AG10803 (cell line): ENCODE results near the gene ZNF14.

Experiments used
- DNase-seq: peaks from one replicate; pipeline ENCODE4 v3.0.0; 2010; ENCODE audit warnings: low read depth
- H3K4me3 ChIP-seq: 2 replicates; pipeline ENCODE4 v1.5.1; 2011; ENCODE audit warnings: mild to moderate bottlenecking, low read length, control low read depth
- CTCF ChIP-seq: conservative IDR thresholded peaks from 2 replicates; pipeline ENCODE4 v1.5.1; 2011; ENCODE audit warnings: mild to moderate bottlenecking, low read length, control low read depth, inconsistent platforms

Gene ZNF14

DNA sequence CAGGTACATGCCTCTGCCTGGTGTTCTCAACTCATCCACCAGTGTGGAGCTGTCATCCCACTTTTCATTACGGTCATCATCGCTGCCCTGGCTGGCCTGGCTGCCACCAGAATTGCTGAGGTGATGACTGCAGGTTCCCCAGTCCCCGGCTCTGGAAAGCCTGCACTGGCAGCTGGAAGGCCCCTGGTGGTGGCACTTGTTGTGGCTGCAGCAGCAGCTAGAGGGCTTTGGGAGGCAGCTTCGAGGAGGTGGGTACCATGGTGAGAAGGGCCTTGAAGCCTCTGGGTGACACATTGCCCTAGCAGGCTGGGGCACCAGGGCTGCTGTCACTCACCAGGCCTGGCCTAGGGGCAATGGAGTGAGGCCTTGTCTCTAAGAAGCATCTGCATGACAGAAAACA, 25.3 kb upstream of the ZNF14 start:
- no peak for TF ChIP-seq CTCF
- no peak for DNase-seq
- no peak overlapping the region for H3K4me3 ChIP-seq

DNA sequence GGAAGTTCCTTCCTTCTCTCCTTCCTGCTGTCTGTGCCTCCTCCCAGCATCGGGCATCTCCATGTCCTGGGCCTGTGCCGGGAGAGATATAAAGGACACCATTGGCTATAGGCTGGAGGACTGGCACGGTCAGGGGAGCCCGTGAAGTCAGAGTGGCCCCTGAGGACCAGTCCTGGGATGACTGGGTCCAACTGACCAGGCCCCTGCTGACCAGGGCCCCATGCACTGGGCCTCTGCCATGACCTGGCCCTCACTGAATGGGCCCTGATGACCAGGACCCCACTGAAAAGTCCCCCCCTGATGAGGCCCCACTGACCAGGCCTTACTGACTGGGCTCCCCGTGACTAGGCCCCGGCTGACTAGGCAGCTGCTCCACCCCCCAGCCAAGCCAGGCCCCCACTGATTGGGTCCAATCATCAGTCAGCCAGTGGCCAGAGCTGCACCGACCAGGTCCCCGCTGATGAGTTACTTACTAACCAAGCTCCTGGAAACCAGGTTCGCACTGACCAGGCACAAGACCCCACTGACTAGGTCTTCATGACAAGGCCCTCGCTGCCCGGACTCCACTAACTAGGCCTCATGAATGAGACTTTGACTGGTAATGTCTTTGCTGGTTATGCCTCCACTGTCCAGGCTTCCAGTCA, 20.0 kb upstream of the ZNF14 start:
- no peak for DNase-seq
- no peak overlapping the region for H3K4me3 ChIP-seq
- no peak for TF ChIP-seq CTCF

- H3K4me3 ChIP-seq: no peak overlapping the region
- DNase-seq: no peak
- TF ChIP-seq CTCF: no peak
These were observed 18.9 kb upstream of the ZNF14 start for GRCh38 chr19:19751846-19752245.

- no peak for DNase-seq
- TF ChIP-seq CTCF: no peak
- H3K4me3 ChIP-seq: no peak overlapping the region
These were observed 18.2 kb upstream of the ZNF14 start for GRCh38 chr19:19750842-19751790.

GRCh38 chr19:19749908-19750841, 17.3 kb upstream of the ZNF14 start:
- no peak overlapping the region for H3K4me3 ChIP-seq
- no peak for DNase-seq
- TF ChIP-seq CTCF: no peak

DNA sequence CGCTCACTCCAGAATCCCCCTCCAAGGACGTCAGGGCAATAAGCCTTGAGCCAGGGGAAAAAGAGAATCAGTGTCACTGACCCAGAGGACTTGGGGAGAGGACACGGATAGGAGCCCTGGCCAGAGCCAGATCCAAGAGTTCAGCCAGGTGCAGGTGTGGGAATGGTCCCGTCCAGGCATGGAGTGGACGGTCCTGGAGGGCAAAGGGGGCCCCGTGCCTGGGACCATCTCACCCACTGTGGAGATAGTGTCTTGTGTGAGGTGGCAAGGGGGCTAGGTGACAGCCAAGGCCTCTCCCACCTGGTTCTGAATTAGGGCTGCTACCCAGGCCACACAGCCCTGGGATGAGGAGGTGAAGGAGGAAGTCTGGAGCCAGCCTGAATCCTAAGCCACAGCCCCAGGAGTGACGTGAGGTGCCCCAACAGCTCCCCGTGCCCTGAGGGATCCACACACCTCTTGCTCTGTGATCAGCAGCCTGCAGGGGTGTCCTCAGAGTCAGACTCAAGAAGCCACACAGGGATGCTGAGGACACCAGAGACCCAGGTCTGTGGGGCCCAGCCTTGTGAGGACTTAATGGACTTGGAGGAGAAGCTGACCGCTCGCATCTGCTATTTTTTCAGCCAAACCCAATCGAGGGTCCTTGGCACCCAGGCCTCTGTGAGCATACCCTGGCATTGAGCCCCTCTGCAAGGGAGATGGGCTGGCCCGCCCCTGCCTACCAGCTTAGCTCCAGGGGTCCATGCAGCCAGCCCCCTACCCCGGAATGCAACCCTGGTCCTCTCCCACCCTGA, 16.4 kb upstream of the ZNF14 start:
- H3K4me3 ChIP-seq: no peak overlapping the region
- TF ChIP-seq CTCF: no peak
- no peak for DNase-seq
